Activated naive CD8-positive, alpha-beta T cell (primary cell): ENCODE measurements around the gene GPAT3.
"Not testable (repeated sequence)": the region's sequence is repeated elsewhere in the genome, so short reads cannot be mapped to it uniquely, and the experiment has no call there.

Experiments used
- H3K27ac Mint-ChIP-seq: one replicate; pipeline ENCODE4 v1.8.0; 2021; ENCODE audit warnings: mixed read lengths
- H3K27me3 Mint-ChIP-seq: one replicate; pipeline ENCODE4 v1.8.0; 2021; ENCODE audit warnings: mixed read lengths
- H3K36me3 Mint-ChIP-seq: one replicate; pipeline ENCODE4 v1.8.0; 2021; ENCODE audit warnings: mixed read lengths
- H3K4me1 Mint-ChIP-seq: one replicate; pipeline ENCODE4 v1.8.0; 2021; ENCODE audit warnings: low read depth, mixed read lengths
- H3K4me3 Mint-ChIP-seq: one replicate; pipeline ENCODE4 v1.8.0; 2021; ENCODE audit warnings: mild to moderate bottlenecking, mixed read lengths
- H3K9me3 Mint-ChIP-seq: one replicate; pipeline ENCODE4 v1.8.0; 2021; ENCODE audit warnings: low read depth, mixed read lengths

GPAT3 gene

GRCh38 chr4:83569429-83569828, 33.5 kb downstream of the GPAT3 start:
- Mint-ChIP-seq H3K4me3 (no peak overlapping the region), H3K27ac (no peak overlapping the region), H3K9me3 (no peaks in the 10 kb centered on the region), H3K36me3 (no peaks in the 10 kb centered on the region), H3K4me1 (peaks cover 10% of the 10 kb centered on the region), H3K27me3 (no peaks in the 10 kb centered on the region)

DNA sequence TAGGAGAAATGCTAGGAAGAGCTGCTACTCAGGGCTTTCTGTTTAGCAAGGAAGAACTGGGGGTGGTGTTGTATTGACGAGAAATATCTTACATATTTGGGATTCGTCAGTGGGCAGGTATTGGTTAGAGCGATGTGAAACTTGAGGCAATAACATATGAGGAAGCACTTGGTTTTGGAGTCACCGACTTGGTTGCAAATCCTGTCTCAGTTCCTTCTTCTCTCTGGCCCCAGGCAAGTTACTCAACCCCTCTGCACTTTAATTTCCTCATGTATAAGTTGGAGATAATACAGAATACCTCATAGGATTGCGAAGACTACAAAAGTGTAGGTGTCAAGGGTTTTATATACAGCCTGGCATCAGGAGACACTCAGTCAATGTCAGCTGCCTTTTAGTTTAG, 34.1 kb downstream of the GPAT3 start:
- Mint-ChIP-seq H3K4me3 (no peak overlapping the region), H3K4me1 (peaks cover 10% of the 10 kb centered on the region), H3K9me3 (no peaks in the 10 kb centered on the region), H3K36me3 (no peaks in the 10 kb centered on the region), H3K27me3 (no peaks in the 10 kb centered on the region), H3K27ac (no peak overlapping the region)

- no peaks in the 10 kb centered on the region for H3K27me3 Mint-ChIP-seq
- peaks cover 10% of the 10 kb centered on the region for H3K4me1 Mint-ChIP-seq
- no peaks in the 10 kb centered on the region for H3K36me3 Mint-ChIP-seq
- no peak overlapping the region for H3K4me3 Mint-ChIP-seq
- H3K9me3 Mint-ChIP-seq = no peaks in the 10 kb centered on the region
- H3K27ac Mint-ChIP-seq = no peak overlapping the region
Observed at GRCh38 chr4:83572848-83573247, 36.9 kb downstream of the GPAT3 start.

GRCh38 chr4:83574247-83574646, 38.3 kb downstream of the GPAT3 start:
- Mint-ChIP-seq H3K4me3 (no peak overlapping the region), H3K27ac (no peak overlapping the region), H3K36me3 (no peaks in the 10 kb centered on the region), H3K4me1 (peaks cover 10% of the 10 kb centered on the region), H3K27me3 (no peaks in the 10 kb centered on the region), H3K9me3 (no peaks in the 10 kb centered on the region)

DNA sequence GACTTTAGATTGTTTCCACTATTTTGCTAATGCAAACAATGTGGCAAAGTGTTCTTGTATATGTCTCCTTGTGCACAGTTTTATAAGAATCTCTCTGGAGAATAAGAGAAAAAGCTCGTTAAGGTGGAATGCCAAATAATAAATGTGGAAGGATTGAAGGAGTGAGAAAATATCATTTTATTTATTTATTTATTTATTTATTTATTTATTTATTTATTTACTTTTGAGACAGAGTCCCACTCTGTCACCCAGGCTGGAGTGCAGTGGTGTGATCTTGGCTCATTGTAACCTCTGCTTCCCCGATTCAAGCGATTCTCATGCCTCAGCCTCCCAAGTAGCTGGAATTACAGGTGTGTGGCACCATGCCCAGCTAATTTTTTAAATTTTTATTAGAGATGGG, 40.3 kb downstream of the GPAT3 start:
- H3K27ac Mint-ChIP-seq, H3K27me3 Mint-ChIP-seq, H3K4me3 Mint-ChIP-seq, H3K9me3 Mint-ChIP-seq, H3K36me3 Mint-ChIP-seq: not testable (repeated sequence)
- H3K4me1 Mint-ChIP-seq = peaks cover 10% of the 10 kb centered on the region

DNA sequence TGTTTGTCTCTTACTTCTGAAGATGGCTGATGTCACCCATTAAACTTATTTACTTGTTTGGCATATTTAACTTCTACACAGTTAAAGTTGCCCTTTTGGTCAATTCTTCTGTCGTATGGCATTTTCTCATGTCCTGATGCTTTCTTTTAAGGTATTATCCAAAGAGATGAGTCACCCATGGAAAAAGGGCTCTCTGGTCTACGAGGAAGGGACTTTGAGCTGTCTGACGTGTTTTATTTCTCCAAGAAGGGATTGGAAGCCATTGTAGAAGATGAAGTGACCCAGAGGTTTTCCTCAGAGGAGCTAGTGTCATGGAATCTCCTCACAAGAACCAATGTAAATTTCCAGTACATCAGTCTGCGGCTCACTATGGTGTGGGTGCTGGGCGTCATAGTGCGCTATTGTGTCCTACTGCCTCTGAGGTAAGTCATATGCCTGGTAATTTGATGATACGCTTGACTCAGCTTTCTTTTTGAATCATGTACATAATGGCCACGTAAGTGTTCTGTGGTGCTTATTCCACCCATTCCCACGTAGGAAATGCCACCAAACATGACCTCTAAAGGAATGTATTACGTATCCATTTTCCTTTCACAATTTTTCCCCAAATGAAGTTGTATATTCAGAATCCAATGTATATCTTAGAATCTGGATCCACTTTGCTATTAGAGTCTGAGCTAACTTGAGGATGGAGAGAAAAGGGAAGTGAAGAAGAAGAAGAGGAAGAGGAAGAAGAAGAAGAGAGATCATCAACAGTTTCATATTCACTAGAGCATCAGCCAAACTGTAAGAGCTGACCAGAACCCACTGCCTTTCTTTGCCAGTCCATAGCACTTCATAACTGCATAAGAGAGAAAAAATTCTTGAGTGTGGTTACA, 45.7 kb downstream of the GPAT3 start:
- H3K4me1 Mint-ChIP-seq = no peaks in the 10 kb centered on the region
- no peaks in the 10 kb centered on the region for H3K27me3 Mint-ChIP-seq
- no peak overlapping the region for H3K27ac Mint-ChIP-seq
- H3K4me3 Mint-ChIP-seq = no peak overlapping the region
- no peaks in the 10 kb centered on the region for H3K9me3 Mint-ChIP-seq
- H3K36me3 Mint-ChIP-seq = peaks cover 2% of the 10 kb centered on the region

- H3K27ac Mint-ChIP-seq = no peak overlapping the region
- no peaks in the 10 kb centered on the region for H3K4me1 Mint-ChIP-seq
- no peaks in the 10 kb centered on the region for H3K27me3 Mint-ChIP-seq
- H3K36me3 Mint-ChIP-seq = peaks cover 2% of the 10 kb centered on the region
- H3K4me3 Mint-ChIP-seq = no peak overlapping the region
- no peaks in the 10 kb centered on the region for H3K9me3 Mint-ChIP-seq
Observed at GRCh38 chr4:83582289-83582785, 46.4 kb downstream of the GPAT3 start.

DNA sequence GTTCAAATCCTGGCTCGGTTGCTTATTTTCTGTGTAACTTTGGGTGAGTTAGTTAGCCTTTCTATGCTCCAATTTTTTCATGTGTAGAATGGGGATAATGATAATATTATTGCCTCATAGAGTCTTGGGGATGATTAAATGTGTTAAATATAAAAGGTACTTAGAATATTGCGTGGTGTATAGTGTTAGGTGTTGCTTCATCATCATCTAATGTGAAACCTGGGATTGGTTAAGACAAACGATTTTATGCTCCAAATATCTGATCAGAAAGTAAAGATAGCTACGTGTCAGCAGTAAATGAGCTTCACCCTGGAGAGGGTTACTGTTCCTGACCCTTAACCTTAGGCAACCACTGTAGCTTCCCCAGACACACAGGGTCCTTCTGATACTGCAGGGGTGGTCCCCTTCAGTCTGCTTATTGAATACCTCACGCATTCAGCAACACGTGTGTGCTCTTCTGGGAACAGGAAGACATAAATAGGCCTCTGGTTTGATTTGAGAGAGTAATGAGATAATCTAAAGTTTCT, 50.1 kb downstream of the GPAT3 start:
- no peak overlapping the region for H3K27ac Mint-ChIP-seq
- H3K9me3 Mint-ChIP-seq = no peaks in the 10 kb centered on the region
- H3K4me1 Mint-ChIP-seq = no peaks in the 10 kb centered on the region
- H3K27me3 Mint-ChIP-seq = no peaks in the 10 kb centered on the region
- H3K4me3 Mint-ChIP-seq = no peak overlapping the region
- peaks cover 8% of the 10 kb centered on the region for H3K36me3 Mint-ChIP-seq

DNA sequence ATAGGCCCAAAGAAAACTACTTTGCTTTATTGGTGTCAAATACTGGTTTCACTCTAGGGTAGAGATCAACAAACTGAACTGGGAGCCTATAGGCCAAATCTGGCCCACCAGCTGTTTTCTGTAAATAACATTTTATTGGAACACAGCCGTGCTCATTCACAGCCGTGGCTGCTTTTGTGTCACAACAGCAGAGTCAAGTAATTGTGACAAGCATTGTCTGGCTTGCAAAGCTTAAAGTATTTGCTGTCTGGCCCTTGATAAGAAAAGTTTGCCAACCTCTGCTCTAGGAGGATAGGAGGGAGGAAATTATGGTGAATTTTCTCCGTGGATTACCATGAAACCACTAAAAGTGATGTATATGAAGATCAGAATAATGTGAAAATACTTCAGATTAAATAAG, 53.4 kb downstream of the GPAT3 start:
- Mint-ChIP-seq H3K27ac (no peak overlapping the region), H3K36me3 (peaks cover 6% of the 10 kb centered on the region), H3K4me3 (no peak overlapping the region), H3K27me3 (no peaks in the 10 kb centered on the region), H3K9me3 (no peaks in the 10 kb centered on the region), H3K4me1 (no peaks in the 10 kb centered on the region)

DNA sequence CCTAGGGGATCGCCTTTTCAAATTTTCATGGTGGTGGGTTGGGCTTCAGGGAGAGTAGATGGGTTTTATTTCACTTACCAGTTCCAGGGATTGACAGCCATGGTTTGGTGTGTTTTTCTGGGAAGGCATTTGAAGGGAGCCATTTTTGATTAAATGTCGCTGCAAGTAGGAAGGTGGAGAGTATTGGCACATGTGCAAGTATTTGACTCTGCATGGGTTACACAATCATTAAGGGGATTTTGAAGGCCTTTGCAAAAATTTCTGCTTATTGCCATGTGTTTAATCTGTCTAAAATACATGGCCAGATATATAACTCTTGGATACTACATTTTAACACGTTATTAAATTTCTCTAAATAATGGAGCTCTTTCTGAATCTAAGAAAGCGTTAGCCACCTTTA, 55.1 kb downstream of the GPAT3 start:
- H3K9me3 Mint-ChIP-seq = no peaks in the 10 kb centered on the region
- no peaks in the 10 kb centered on the region for H3K27me3 Mint-ChIP-seq
- H3K4me1 Mint-ChIP-seq = no peaks in the 10 kb centered on the region
- H3K36me3 Mint-ChIP-seq = peaks cover 9% of the 10 kb centered on the region
- H3K4me3 Mint-ChIP-seq = no peak overlapping the region
- no peak overlapping the region for H3K27ac Mint-ChIP-seq

DNA sequence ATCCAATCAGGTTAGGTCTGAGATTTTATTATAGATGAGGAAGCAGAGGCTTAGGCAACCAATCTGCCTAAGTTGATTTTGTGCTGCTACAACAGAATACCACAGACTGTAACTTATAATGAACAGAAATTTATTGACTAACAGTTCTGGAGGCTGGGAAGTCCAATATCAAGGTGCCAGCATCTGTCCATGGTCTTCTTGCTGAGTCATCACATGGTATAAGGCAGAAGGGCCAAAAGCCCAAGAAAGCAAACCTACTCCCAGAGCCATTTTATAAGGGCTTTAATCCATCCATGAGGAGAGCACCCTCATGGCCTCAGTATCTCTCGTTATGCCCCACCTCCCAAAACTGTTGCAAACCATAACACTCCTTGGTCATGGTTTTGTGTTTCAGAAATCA, 55.8 kb downstream of the GPAT3 start:
- no peak overlapping the region for H3K27ac Mint-ChIP-seq
- no peaks in the 10 kb centered on the region for H3K27me3 Mint-ChIP-seq
- peaks cover 10% of the 10 kb centered on the region for H3K36me3 Mint-ChIP-seq
- H3K4me1 Mint-ChIP-seq = no peaks in the 10 kb centered on the region
- H3K4me3 Mint-ChIP-seq = no peak overlapping the region
- no peaks in the 10 kb centered on the region for H3K9me3 Mint-ChIP-seq

DNA sequence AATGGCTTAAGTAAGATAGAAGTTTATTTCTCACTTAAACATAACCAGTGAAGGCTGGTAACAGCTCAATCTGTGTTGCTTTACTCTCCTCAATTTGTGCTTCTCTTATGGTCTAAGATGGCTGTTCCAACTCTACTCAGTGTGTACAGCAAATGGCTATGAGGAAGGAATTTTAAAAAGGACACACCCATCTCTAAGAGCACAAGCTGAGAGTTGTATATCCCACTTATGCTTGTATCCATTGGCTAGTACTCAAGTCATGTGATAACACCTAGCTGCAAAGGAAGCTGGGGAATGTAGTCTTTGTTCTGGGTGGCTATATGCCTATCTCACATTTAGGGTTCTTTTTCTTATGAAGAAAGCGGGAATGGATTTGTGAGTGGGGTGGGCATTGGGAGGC, 63.3 kb downstream of the GPAT3 start:
- Mint-ChIP-seq H3K9me3 (no peaks in the 10 kb centered on the region), H3K4me1 (no peaks in the 10 kb centered on the region), H3K36me3 (peaks cover 15% of the 10 kb centered on the region), H3K27ac (no peak overlapping the region), H3K4me3 (no peak overlapping the region), H3K27me3 (no peaks in the 10 kb centered on the region)

DNA sequence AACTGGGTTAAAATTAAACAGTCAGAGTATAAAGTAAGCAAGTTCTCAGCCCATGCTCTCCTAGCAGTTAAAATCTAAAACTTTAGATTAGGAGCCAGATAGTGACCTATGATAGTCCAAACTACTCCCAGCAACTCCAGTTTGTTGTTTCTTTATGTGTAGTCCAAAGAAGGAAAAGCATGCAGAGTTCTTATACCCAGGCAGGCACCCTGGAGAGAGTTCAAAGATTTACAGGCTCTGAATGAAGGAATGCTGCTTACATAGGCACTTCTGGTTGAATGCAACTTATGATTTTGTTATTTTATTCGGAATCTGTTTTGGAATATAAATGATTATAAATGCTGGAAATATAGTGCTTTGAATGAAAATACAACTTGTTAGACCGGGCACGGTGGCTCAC, 67.2 kb downstream of the GPAT3 start:
- no peaks in the 10 kb centered on the region for H3K9me3 Mint-ChIP-seq
- H3K36me3 Mint-ChIP-seq = peaks cover 9% of the 10 kb centered on the region
- H3K4me1 Mint-ChIP-seq = no peaks in the 10 kb centered on the region
- H3K4me3 Mint-ChIP-seq = no peak overlapping the region
- no peak overlapping the region for H3K27ac Mint-ChIP-seq
- peaks cover 2% of the 10 kb centered on the region for H3K27me3 Mint-ChIP-seq

DNA sequence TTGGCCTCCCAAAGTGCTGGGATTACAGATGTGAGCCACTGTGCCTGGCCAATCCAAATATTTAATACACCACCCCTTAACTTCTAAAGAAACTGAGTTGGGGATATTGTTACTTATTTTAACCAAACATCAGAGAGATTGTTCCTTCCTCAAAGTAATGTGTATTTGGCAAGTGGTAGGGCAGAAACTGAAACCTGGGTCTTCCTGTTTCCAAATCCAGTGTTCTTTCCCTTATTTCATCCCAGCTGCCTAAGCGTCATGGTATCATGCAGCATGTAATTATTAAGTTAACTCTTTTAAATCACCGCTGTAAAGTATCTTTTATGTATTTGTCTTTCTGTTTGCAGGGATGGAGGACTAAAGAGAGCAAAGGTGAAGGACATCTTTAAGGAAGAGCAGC, 68.4 kb downstream of the GPAT3 start:
- peaks cover 7% of the 10 kb centered on the region for H3K36me3 Mint-ChIP-seq
- H3K4me3 Mint-ChIP-seq = no peak overlapping the region

DNA sequence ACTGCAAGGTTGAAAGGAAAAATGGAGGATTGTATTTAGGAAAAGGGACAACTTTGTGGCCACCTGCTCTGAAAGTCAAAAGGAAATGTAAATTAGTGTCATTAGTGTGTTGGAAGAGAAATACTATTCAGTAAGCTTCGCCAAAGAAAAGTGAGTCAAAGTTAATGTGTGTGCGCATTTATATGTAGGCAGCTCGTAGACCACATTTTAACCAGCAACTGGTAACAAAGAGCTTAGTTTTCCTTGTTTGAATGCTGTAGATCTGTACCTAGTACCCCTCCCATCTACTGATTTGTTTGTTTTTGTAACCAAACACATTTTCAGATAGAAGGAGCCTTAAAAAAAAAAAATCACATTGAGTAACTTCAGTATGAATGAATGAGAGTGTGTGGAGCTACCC, 69.3 kb downstream of the GPAT3 start:
- H3K4me3 Mint-ChIP-seq = no peak overlapping the region
- peaks cover 2% of the 10 kb centered on the region for H3K36me3 Mint-ChIP-seq
- no peaks in the 10 kb centered on the region for H3K4me1 Mint-ChIP-seq
- H3K9me3 Mint-ChIP-seq = no peaks in the 10 kb centered on the region
- H3K27ac Mint-ChIP-seq = no peak overlapping the region
- peaks cover 2% of the 10 kb centered on the region for H3K27me3 Mint-ChIP-seq

More for the DNA sequence above, 68.4 kb downstream of the GPAT3 start:
- H3K27ac Mint-ChIP-seq = no peak overlapping the region
- H3K4me1 Mint-ChIP-seq = no peaks in the 10 kb centered on the region
- H3K9me3 Mint-ChIP-seq = no peaks in the 10 kb centered on the region
- H3K27me3 Mint-ChIP-seq = peaks cover 2% of the 10 kb centered on the region

DNA sequence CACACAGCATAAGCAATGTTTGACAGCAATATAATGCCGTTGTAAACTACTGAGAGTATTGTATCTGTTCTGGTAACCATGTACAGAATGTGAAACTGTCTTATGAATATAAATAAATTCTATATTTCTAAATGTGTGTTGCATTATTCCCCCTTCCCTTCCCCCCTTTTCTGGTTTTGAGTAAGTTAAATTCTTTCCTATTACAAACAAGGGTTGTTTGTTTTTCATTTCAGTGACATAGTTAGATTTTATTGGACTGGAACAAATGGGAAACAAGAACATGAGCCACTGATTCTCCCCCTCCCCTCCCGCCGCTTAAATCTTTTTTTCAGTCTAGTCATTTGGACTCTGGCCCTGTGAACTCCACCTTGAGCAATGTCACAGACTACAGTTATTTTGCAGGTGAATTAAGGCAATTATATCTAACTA, 69.8 kb downstream of the GPAT3 start:
- Mint-ChIP-seq H3K27ac (no peak overlapping the region), H3K4me3 (no peak overlapping the region), H3K9me3 (no peaks in the 10 kb centered on the region), H3K27me3 (peaks cover 2% of the 10 kb centered on the region), H3K36me3 (peaks cover 2% of the 10 kb centered on the region), H3K4me1 (no peaks in the 10 kb centered on the region)
